ENCODE results near the gene RPL26. TPM values are rescaled to one million over a fixed set of nuclear protein-coding genes. Genes with fewer than 3 reads are reported as not detected.
A peak's percentile ranks its signal among the peaks of the same experiment; 100 is the strongest.

Gene RPL26
- total RNA-seq, 2 donors from 2014 or later, result 1,618 to 2,343 TPM

DNA sequence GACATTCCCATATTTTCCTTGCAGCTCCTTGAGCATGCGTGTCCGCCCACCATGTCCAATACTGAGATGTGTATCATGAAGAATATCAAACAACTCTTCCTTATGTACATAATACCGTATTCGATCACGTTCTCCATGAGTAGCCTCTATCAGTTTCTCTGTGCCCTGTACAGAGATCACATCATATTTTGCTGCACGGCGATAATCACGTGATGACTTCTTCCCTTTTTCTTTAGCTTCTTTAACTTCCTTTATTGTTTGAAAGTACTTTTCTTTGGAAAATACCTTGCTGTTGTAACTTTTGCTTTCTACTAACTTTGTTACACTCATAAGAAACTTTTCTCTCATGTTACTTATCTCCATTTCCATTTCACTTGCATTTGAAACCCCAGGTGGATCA lies 13.0 kb downstream of the RPL26 start:
- Histone ChIP-seq H3K9me3 (no peaks in the 10 kb centered on the region), H3K27me3 (no peaks in the 10 kb centered on the region), H3K4me1 (peaks cover 0 to 23% of the 10 kb centered on the region in 2 donors), H3K27ac (no peak overlapping the region), H3K4me3 (no peak overlapping the region), H3K36me3 (peaks cover 21% of the 10 kb centered on the region)
- DNase-seq (ENCODE audit: low spot score), result no peak
- TF ChIP-seq, protein P1, sequence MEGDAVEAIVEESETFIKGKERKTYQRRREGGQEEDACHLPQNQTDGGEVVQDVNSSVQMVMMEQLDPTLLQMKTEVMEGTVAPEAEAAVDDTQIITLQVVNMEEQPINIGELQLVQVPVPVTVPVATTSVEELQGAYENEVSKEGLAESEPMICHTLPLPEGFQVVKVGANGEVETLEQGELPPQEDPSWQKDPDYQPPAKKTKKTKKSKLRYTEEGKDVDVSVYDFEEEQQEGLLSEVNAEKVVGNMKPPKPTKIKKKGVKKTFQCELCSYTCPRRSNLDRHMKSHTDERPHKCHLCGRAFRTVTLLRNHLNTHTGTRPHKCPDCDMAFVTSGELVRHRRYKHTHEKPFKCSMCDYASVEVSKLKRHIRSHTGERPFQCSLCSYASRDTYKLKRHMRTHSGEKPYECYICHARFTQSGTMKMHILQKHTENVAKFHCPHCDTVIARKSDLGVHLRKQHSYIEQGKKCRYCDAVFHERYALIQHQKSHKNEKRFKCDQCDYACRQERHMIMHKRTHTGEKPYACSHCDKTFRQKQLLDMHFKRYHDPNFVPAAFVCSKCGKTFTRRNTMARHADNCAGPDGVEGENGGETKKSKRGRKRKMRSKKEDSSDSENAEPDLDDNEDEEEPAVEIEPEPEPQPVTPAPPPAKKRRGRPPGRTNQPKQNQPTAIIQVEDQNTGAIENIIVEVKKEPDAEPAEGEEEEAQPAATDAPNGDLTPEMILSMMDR (IDR thresholded peaks at IDR 0.05), result no peak

DNA sequence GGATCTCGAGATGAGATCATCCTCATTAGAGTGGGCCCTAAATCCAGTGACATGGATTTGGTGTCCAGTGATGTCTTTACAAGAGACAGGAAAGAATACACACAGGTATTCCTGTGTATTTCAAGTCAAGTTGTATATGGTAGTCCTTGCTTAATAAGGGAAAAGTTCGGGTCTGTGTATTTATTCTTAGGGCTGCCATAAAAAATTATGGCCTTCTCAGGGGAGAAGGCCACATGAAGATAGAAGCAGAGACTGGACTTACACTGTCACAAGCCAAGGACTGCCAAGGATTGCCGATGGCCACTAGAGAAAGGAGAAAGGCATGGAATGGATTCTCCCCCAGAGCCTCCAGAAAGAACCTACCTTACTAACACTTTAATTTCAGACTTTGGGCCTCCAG lies 14.8 kb downstream of the RPL26 start:
- H3K27me3 ChIP-seq, result no peaks in the 10 kb centered on the region
- peaks cover 28% of the 10 kb centered on the region for H3K36me3 ChIP-seq
- H3K9me3 ChIP-seq, result no peaks in the 10 kb centered on the region
- H3K4me3 ChIP-seq, result no peak overlapping the region
- DNase-seq (ENCODE audit: low spot score), result no peak
- peaks cover 0 to 28% of the 10 kb centered on the region in 2 donors for H3K4me1 ChIP-seq
- TF ChIP-seq, protein P1 (IDR thresholded peaks at IDR 0.05), result no peak
- H3K27ac ChIP-seq, result peak overlapping the region in 1 of 2 donors; percentile 11

DNA sequence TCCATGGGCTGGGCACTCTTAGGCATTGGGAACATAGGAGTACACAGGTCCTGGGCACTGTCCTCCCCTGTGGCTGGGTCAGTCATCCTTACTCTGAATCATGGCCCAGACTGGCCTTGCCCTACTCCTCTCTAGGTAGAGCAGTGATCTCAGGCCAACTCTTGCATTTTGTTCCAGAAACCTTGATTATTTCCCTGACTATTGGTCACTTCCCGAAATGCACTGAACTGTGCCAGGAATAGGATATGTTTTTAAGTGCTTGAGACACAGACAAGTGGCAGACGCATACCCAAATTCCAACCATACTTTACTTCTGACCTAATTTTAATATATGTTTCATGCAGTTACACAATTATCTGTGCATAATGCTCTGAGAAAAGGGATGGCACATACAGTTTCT lies 16.8 kb downstream of the RPL26 start:
- no peaks in the 10 kb centered on the region for H3K9me3 ChIP-seq
- peaks cover 0 to 33% of the 10 kb centered on the region in 2 donors for H3K4me1 ChIP-seq
- DNase-seq (ENCODE audit: low spot score), result no peak
- H3K4me3 ChIP-seq, result no peak overlapping the region
- no peaks in the 10 kb centered on the region for H3K27me3 ChIP-seq
- TF ChIP-seq, protein P1 (IDR thresholded peaks at IDR 0.05), result no peak
- H3K27ac ChIP-seq, result peak overlapping the region; percentile 51 to 65
- H3K36me3 ChIP-seq, result peaks cover 28% of the 10 kb centered on the region

DNA sequence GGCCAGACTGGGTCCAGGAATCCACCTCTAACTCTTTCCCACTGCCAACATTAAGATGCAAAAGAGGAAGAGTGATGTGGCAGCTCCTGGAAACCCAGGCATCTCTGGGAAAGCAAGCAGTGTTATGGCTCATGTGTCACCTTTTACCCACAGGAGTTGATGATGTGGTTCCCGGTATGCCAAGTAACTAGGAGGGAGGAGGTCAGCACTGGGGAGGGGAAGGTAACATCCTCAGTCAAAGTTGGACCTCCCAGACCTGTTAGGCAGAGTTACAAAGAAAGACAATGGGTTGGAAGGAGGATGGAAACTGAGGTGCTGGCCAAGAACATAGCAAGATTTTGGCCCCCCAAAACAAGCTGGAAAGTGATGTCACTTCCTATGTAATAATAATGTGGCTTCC lies 17.9 kb downstream of the RPL26 start:
- no peak for DNase-seq (ENCODE audit: low spot score)
- peaks cover 0 to 39% of the 10 kb centered on the region in 2 donors for H3K4me1 ChIP-seq

DNA sequence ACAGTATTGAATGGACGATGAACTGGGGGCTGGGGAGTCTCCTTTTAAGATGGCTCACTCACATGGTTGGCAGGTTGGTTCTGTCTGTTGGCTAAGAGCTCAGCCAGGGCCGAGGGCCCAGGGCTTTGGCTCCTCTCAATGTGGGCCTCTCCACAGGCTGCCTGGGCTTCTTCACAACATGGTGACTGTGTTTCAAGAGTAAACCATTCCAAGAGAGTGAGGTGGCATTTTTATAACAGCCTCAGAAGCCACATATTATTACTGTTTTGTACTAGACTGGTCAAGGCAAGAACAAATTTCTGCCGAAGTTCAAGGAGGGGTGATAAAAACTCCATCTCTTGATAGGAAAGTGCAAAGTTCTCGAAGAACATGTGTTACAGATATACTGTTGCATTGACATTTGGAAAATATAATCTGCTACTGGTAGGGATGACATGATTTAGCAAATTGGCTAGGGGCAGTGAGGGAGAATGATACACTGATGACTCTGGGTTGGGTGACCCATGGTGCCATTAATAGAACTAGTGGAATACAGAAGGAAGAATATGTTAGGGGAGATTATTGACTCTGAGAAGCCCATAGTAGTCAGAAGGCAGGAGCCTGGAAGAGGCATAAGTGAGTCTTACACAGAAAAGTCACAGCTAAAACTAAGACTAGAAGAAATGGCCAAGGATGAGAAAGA lies 20.2 kb downstream of the RPL26 start:
- Histone ChIP-seq H3K4me3 (no peak overlapping the region), H3K9me3 (no peaks in the 10 kb centered on the region), H3K27ac (no peak overlapping the region), H3K27me3 (no peaks in the 10 kb centered on the region), H3K36me3 (peaks cover 7% of the 10 kb centered on the region), H3K4me1 (peaks cover 0 to 45% of the 10 kb centered on the region in 2 donors)
- TF ChIP-seq, protein P1 (IDR thresholded peaks at IDR 0.05), result no peak
- DNase-seq (ENCODE audit: low spot score), result no peak

More for the DNA sequence above, 17.9 kb downstream of the RPL26 start:
- TF ChIP-seq, protein P1 (IDR thresholded peaks at IDR 0.05), result no peak
- Histone ChIP-seq H3K9me3 (no peaks in the 10 kb centered on the region), H3K27ac (peak overlapping the region; percentile 51 to 65), H3K4me3 (no peak overlapping the region), H3K36me3 (peaks cover 23% of the 10 kb centered on the region), H3K27me3 (no peaks in the 10 kb centered on the region)

DNA sequence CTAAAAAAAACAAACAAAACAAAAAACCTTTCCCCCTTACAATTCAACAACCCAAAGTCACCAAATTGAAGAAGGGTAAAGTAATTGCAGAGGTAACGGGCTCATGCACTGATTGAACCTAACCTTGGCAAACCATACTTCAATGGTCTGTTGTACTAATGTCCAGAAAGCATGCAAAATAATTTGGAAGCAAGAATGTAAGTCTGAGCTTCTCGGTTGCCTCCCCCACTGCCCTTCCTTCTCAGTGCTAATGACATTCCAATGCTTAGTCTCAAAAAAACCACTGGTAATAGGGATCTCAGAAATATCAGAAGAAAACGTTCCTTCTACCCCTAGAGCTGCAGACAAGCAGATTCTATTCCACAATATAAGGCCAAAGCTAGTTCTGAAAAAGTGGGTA lies 22.2 kb downstream of the RPL26 start:
- Histone ChIP-seq H3K4me3 (no peak overlapping the region), H3K36me3 (peaks cover 7% of the 10 kb centered on the region), H3K4me1 (peaks cover 0 to 31% of the 10 kb centered on the region in 2 donors), H3K27me3 (no peaks in the 10 kb centered on the region), H3K27ac (peak overlapping the region in 1 of 2 donors; percentile 42), H3K9me3 (no peaks in the 10 kb centered on the region)
- TF ChIP-seq, protein P1 (IDR thresholded peaks at IDR 0.05), result no peak
- no peak for DNase-seq (ENCODE audit: low spot score)
